ENCODE measurements around the gene SULT1A2. TPM values are rescaled to one million over a fixed set of nuclear protein-coding genes. Genes with fewer than 3 reads are reported as not detected.

The SULT1A2 gene
- total and polyA plus RNA-seq, 2 of the 8 experiments (the other 6 are each of a cell fraction or from before 2014, with no cell fraction given): 0.29 to 0.35 TPM

GRCh38 chr16:28572696-28573510 is 23.9 kb downstream of the SULT1A2 start (continued):
- no peak for TF ChIP-seq GTF2F1 (IDR thresholded peaks at IDR 0.05; ENCODE audit: borderline replicate concordance, low read depth, low read length)

All from H1 (cell line).